Bronchial epithelial cell (primary cell): ENCODE data around the gene NR2C1. TPM values are rescaled to one million over a fixed set of nuclear protein-coding genes. Genes with fewer than 3 reads are reported as not detected.
A peak's percentile ranks its signal among the peaks of the same experiment; 100 is the strongest.

Experiments
- DNase-seq: peaks from one replicate; pipeline ENCODE4 v3.0.0-alpha.2; 2010; ENCODE audit warnings: low read depth
- FAIRE-seq: peaks from 2 replicates; lab custom pipeline; 2011; peaks lifted over from hg19 to GRCh38; lab: Jason Lieb, UNC
- H3K27me3 ChIP-seq: 2 replicates; pipeline ENCODE4 v1.5.1; 2011; ENCODE audit warnings: low read length; ENCODE audit not compliant: control insufficient read depth, insufficient read depth
- H3K36me3 ChIP-seq: 2 replicates; pipeline ENCODE4 v1.5.1; 2011; ENCODE audit warnings: low read length; ENCODE audit not compliant: control insufficient read depth, insufficient read depth
- H3K4me3 ChIP-seq: 2 replicates; pipeline ENCODE4 v1.5.1; 2011; ENCODE audit warnings: mild to moderate bottlenecking, low read depth, low read length, control low read depth
- CTCF ChIP-seq: IDR thresholded peaks from 2 replicates; pipeline ENCODE4 v1.5.1; 2011; ENCODE audit warnings: mild to moderate bottlenecking, moderate library complexity, low read length, control low read depth, inconsistent platforms; ENCODE audit not compliant: insufficient read depth, severe bottlenecking
- total RNA-seq: library from RNA; depleted of rRNA; stranded (reverse); fragments of >200 nt; gene quantifications from 2 replicates; pipeline ENCODE4 v1.2.1, GENCODE V29; 2014

The NR2C1 gene
- total RNA-seq, 1 donor from 2014 or later: 14.5 TPM

GRCh38 chr12:95116341-95116740 is 42.9 kb upstream of the NR2C1 start:
- no peaks in the 10 kb centered on the region for H3K27me3 ChIP-seq
- no peak for TF ChIP-seq CTCF
- H3K36me3 ChIP-seq: peaks cover 2% of the 10 kb centered on the region
- peak; percentile 23 for DNase-seq
- FAIRE-seq: no peak
- no peak overlapping the region for H3K4me3 ChIP-seq

GRCh38 chr12:95115641-95116040 is 42.2 kb upstream of the NR2C1 start:
- Histone ChIP-seq H3K36me3 (peaks cover 2% of the 10 kb centered on the region), H3K4me3 (no peak overlapping the region), H3K27me3 (no peaks in the 10 kb centered on the region)
- TF ChIP-seq CTCF: no peak
- FAIRE-seq (no peak), DNase-seq (peak; percentile 59)

- Histone ChIP-seq H3K27me3 (no peaks in the 10 kb centered on the region), H3K36me3 (peaks cover 3% of the 10 kb centered on the region), H3K4me3 (no peak overlapping the region)
- no peak for TF ChIP-seq CTCF
- FAIRE-seq: no peak
- DNase-seq: peak; percentile 90
Observed at GRCh38 chr12:95114766-95115405, 41.5 kb upstream of the NR2C1 start.

- TF ChIP-seq CTCF: no peak
- Histone ChIP-seq H3K27me3 (no peaks in the 10 kb centered on the region), H3K36me3 (peaks cover 8% of the 10 kb centered on the region), H3K4me3 (no peak overlapping the region)
- no peak for DNase-seq
- no peak for FAIRE-seq
Observed at GRCh38 chr12:95107362-95107761, 33.9 kb upstream of the NR2C1 start.

GRCh38 chr12:95105540-95105939 is 32.1 kb upstream of the NR2C1 start:
- no peak for TF ChIP-seq CTCF
- no peak overlapping the region for H3K4me3 ChIP-seq
- FAIRE-seq (no peak), DNase-seq (no peak)
- H3K36me3 ChIP-seq: peaks cover 7% of the 10 kb centered on the region
- H3K27me3 ChIP-seq: no peaks in the 10 kb centered on the region
